NCI-H1417 treated with DMSO at 0.1 percent for 48 hours (cell line): Measurements from ENCODE around the gene LPIN1.

Source experiments
- DNase-seq: peaks from one replicate; lab custom pipeline; 2025; lab: John Stamatoyannopoulos, UW

Gene LPIN1

DNA sequence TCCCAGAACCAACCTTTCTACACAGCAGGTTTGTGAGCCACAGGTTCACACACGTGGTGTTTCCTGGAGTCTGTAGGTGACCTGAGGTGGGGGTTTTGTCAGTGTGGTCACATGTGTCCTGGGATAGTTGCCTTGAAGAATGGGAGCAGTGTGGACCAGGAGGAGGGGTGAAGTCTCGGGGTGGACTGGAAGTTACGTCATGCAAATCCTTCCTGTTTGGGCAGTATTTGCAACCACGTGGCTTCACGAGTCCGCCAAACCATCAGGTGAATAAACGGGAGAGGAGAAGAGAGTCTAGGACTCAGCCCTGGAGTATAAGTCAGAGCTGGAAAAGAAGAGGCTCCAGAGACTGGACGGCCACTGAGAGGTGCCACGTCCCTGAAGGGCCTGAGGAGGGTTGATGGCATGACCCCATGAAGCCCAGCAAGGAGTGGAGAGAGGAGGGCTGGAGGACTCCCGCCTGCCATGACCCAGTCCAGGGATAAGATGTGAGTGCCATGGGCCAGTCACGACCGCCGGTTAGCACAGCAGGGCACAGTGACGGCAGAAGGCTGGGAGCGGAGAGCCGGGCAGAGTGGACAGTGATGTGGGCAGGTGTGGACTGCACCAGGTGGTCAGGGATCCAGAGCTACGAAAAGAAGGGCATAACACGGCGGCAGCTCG lies 16.5 kb downstream of the LPIN1 start:
- DNase-seq: no peak

GRCh38 chr2:11764359-11764758 lies 17.9 kb downstream of the LPIN1 start:
- DNase-seq: no peak

DNA sequence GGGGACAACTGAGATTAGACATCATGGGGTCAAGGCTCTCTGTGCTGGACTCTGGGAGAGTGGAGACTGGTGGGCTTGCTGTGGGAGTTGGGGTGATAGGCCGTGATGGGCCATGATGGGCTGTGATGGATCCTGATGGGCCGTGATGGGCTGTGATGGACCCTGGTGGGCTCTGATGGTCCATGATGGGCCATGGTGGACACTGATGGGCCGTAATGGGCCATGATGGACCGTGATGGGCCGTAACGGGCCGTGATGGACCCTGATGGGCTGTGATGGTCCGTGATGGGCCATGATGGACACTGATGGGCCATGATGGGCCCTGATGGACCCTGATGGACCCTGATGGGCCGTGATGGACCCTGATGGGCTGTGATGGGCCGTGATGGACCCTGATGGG lies 18.5 kb downstream of the LPIN1 start:
- no peak for DNase-seq

GRCh38 chr2:11765501-11765900 lies 19.1 kb downstream of the LPIN1 start:
- no peak for DNase-seq

DNA sequence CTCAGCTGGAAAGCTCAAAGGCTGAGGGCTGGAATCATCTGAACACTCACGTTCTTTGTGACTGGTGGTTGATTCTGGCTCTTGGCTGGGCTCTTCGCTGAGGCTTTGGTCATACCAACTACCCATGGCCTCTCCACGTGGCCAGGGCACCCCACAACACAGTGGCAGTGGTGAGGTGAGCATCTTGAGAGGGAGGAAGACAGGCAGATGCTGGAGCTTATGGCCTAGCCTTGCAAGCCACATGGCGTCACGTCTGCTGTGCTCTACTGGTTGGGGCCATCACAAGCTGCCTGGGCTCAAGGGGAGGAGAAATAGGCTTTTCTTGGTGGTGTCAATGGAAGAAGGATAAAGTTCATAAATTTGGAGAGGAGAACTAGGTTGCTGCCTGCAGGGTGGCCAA lies 19.6 kb downstream of the LPIN1 start:
- no peak for DNase-seq

DNA sequence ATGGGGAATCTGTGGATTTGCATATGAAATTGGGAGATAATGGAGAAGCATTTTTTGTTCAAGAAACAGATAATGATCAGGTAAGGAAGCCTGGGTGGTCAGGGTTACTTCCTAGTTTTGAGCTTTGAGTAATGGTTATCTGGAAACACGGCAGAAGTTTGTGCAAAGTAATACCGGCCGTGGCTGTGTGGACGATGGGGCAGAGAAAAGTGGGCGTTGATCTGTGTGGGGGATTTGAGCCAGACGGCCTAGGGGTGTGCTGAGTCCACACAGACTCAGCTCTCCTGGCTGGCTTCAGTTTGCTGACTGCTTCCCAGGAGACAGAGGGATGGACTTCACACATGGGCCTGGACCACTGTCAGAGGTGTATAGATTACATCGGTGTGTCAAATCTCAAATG lies 21.3 kb downstream of the LPIN1 start:
- no peak for DNase-seq

GRCh38 chr2:11768946-11769345 lies 22.5 kb downstream of the LPIN1 start:
- DNase-seq: no peak

GRCh38 chr2:11769516-11769915 lies 23.1 kb downstream of the LPIN1 start:
- DNase-seq: no peak

GRCh38 chr2:11770531-11771188 lies 24.2 kb downstream of the LPIN1 start:
- DNase-seq: no peak

- no peak for DNase-seq
Measured at GRCh38 chr2:11771971-11772615, 25.7 kb downstream of the LPIN1 start.

DNA sequence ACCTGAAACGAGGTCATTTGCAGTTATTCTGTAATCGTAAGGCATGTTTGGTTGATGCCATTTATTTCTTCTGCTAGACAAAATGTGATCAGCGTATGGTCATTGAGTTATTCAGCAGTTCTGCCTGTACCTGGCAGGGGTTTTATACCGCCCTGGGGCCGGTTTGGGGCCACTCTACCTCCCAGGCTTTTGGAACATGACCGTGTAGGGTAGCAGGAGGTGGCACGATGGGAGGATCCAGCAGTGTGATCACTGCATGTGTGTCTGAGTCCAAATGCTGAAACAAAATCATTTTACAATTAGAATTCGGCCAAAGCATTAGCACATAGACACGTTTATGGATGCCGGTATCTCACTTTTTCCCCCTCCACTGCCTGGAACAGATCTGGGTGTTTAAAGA lies 26.7 kb downstream of the LPIN1 start:
- DNase-seq: no peak

DNA sequence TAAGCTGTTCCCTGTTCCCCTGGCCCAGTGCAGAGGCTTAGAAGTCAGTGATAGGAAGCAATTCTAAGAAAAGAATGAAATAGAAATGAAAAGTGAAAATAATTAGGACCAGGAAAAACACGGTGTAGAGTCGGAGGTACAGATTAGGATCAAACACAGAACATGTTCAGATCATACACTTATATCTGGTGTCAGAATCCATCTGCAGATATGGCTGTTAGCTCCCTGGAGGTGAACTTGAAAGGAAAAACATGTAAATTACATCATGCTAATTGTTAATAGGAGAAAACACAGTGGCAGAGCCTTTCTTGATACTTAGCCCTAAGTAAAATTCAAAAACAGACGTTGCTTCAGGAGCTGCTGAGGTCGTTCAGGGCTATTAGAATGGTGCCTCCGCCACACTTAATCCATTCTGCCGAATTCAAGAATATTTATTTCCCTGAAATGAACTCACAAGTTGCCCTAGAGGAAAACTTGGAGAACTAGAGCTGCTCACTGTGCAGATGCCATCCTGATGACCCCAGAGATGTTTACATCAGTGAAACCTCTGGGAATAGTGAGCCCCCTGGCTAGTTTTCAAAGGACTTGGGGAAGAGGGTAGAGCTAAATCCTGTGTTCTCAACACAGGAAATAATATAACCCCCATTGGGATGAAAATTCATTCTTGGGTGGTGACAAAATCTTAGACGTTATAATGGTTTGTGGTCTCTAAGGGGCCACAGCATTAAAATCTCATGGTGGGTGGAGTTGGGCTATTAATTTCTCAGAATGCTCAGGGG lies 27.5 kb downstream of the LPIN1 start:
- no peak for DNase-seq

GRCh38 chr2:11774600-11774999 lies 28.2 kb downstream of the LPIN1 start:
- DNase-seq: no peak

GRCh38 chr2:11775384-11775783 lies 29.0 kb downstream of the LPIN1 start:
- DNase-seq: no peak

- DNase-seq: no peak
Measured at GRCh38 chr2:11777066-11777782, 30.8 kb downstream of the LPIN1 start.

- DNase-seq: no peak
Measured at GRCh38 chr2:11777886-11778415, 31.5 kb downstream of the LPIN1 start.

- DNase-seq: no peak
Measured at GRCh38 chr2:11778416-11778815, 32.0 kb downstream of the LPIN1 start.

DNA sequence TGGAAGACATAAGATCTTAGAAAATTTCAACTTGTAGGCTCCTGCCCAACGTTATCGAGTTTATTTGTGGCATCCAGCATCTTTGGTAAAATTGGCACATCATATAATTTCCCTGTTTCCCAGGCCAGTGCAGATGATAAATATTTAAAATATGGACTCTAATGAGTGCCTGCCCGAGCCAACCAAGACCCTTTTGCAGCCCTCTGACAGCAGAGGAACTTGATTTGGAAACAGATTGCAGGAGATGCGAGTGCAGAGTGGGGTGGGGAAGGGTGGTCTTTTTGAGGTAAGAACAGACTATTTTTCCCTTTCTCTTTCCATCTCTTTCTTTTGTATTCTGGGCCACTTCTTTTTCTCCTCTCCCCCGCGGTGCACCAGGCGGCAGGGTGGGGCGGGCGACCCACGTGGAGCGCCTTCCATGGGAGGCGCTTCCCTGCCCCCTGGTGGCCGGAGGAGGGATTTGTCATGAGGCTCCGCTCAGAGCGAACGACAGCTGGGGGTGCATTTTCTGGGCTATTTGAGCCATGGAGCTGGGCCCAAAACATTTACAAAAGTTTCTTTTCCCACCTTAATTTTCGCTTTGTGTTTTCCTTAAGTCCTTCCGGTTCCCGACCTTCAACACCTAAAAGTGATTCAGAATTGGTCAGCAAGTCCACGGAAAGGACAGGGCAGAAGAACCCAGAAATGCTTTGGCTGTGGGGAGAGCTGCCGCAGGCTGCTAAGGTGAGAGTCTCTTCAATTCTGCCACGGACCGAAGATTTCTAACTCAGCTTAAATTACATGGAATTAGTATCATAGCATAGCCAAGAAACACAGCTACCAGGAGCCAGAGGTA lies 32.7 kb downstream of the LPIN1 start:
- DNase-seq: no peak

GRCh38 chr2:11781602-11782001 lies 35.2 kb downstream of the LPIN1 start:
- DNase-seq: no peak

DNA sequence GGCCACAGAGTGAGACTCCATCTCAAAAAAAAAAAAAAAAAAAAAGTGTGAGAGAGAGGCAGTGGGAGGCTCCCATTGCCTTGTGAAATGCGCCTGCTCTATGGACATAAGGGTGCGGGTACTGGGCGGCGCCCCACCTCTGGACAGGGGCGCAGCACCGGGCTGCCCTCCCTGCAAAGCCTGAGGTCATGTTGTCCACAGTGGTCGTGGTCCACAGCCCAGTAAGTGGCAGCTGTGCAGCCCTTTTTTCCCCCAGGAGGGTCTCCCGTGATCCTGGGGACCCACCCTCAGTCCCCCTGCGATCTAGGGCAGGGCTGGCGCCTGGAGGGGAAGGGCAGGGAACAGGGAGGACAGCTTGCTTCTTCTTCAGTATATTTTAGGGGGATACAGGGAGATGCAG lies 37.8 kb downstream of the LPIN1 start:
- no peak for DNase-seq
